ENCODE measurements around the gene OSCAR. TPM values are rescaled to one million over a fixed set of nuclear protein-coding genes. Genes with fewer than 3 reads are reported as not detected.

The OSCAR gene
- polyA plus RNA-seq, 4 donors, result 0.27 to 0.89 (median 0.67) TPM

DNA sequence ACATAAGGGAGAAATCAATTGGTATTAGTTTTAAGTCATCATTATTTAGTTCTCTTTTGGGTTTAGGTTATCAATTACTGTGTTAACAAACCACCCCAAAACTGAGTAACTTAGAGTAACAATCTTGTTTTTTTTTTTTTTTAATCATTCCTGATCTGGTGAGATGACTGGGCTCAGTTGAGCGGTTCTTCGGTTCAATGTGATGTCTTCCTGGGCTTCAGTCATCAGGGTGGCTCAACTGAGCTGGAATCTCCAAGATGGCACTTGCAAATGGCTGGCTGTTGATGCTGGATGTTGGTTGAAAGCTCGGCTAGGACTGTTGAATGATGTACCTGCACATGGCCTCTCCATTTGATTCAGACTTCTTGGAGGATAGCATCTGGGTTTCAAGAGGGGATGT, 16.2 kb downstream of the OSCAR start:
- H3K4me3 ChIP-seq (ENCODE audit: low read depth in 1 of 3, low read length in 3 of 3), result no peak overlapping the region
- FAIRE-seq (no peak), DNase-seq (no peak)
- peaks cover 1 to 5% of the 10 kb centered on the region in 2 donors for H3K9me3 ChIP-seq (ENCODE audit: control insufficient read depth in 2 of 2, insufficient read depth in 1 of 2, low read depth in 1 of 2, low read length in 1 of 2)
- no peaks in the 10 kb centered on the region for H3K36me3 ChIP-seq (ENCODE audit: control insufficient read depth in 3 of 3, insufficient read depth in 2 of 3, low read depth in 1 of 3, low read length in 3 of 3)
- peaks cover 0 to 4% (median 0%) of the 10 kb centered on the region in 3 donors for H3K27me3 ChIP-seq (ENCODE audit: control insufficient read depth in 3 of 3, insufficient read depth in 3 of 3, low read length in 3 of 3)
- H3K27ac ChIP-seq (ENCODE audit: low read depth in 1 of 3, low read length in 2 of 3), result no peak overlapping the region
- 68 to 86% (median 83%) methylated on average over 3 of the region's 3 CpGs for WGBS, 3 donors
- H3K4me1 ChIP-seq (ENCODE audit: control insufficient read depth in 3 of 3, insufficient read depth in 2 of 3, low read depth in 1 of 3, low read length in 2 of 3), result no peaks in the 10 kb centered on the region

GRCh38 chr19:54081032-54081431, 19.6 kb downstream of the OSCAR start, which contains the start of gene TARM1:
TARM1 (minus strand) TSS chr19:54081365; CDS start chr19:54081340, 25 bp downstream.
- FAIRE-seq, result no peak
- peaks cover 0 to 4% (median 0%) of the 10 kb centered on the region in 3 donors for H3K27me3 ChIP-seq (ENCODE audit: control insufficient read depth in 3 of 3, insufficient read depth in 3 of 3, low read length in 3 of 3)
- no peak within 1 kb of the TSS for H3K27ac ChIP-seq (ENCODE audit: low read depth in 1 of 3, low read length in 2 of 3)
- H3K9me3 ChIP-seq (ENCODE audit: control insufficient read depth in 2 of 2, insufficient read depth in 1 of 2, low read depth in 1 of 2, low read length in 1 of 2), result peaks cover 1 to 5% of the 10 kb centered on the region in 2 donors
- DNase-seq, result no peak
- H3K4me1 ChIP-seq (ENCODE audit: control insufficient read depth in 3 of 3, insufficient read depth in 2 of 3, low read depth in 1 of 3, low read length in 2 of 3), result no peaks in the 10 kb centered on the region
- 72 to 88% (median 87%) methylated on average over 7 of the region's 7 CpGs for WGBS, 3 donors
- H3K36me3 ChIP-seq (ENCODE audit: control insufficient read depth in 3 of 3, insufficient read depth in 2 of 3, low read depth in 1 of 3, low read length in 3 of 3), result no peaks in the 10 kb centered on the region
- no peak within 1 kb of the TSS for H3K4me3 ChIP-seq (ENCODE audit: low read depth in 1 of 3, low read length in 3 of 3)

GRCh38 chr19:54077334-54077733, 23.3 kb downstream of the OSCAR start:
- Histone ChIP-seq H3K36me3 (ENCODE audit: control insufficient read depth in 3 of 3, insufficient read depth in 2 of 3, low read depth in 1 of 3, low read length in 3 of 3) (no peaks in the 10 kb centered on the region), H3K9me3 (ENCODE audit: control insufficient read depth in 2 of 2, insufficient read depth in 1 of 2, low read depth in 1 of 2, low read length in 1 of 2) (peaks cover 1 to 5% of the 10 kb centered on the region in 2 donors), H3K27me3 (ENCODE audit: control insufficient read depth in 3 of 3, insufficient read depth in 3 of 3, low read length in 3 of 3) (peaks cover 0 to 4% (median 0%) of the 10 kb centered on the region in 3 donors), H3K4me1 (ENCODE audit: control insufficient read depth in 3 of 3, insufficient read depth in 2 of 3, low read depth in 1 of 3, low read length in 2 of 3) (no peaks in the 10 kb centered on the region), H3K27ac (ENCODE audit: low read depth in 1 of 3, low read length in 2 of 3) (no peak overlapping the region), H3K4me3 (ENCODE audit: low read depth in 1 of 3, low read length in 3 of 3) (no peak overlapping the region)
- WGBS, 3 donors, result 70 to 75% (median 73%) methylated on average over 5 of the region's 5 CpGs
- no peak for DNase-seq
- FAIRE-seq, result no peak

DNA sequence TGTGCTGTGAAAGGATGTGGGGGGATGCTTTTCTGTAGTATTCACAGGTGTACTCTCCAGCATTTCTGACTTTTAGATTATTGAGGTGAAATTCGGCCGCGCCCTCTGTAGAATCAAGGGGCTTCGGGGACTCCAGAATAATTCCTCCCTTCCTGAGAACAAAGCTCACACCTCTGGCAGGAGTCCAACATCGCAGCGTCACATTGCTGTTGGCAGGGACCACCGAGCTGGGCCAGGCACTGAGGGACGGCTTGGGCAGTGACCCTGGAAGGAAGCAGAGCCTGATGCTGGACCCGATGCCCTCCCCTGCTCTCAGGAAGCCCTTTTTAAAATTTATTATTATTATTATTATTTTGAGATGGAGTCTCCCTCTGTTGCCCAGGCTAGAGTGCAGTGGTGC, 25.8 kb downstream of the OSCAR start:
- Histone ChIP-seq H3K4me3 (ENCODE audit: low read depth in 1 of 3, low read length in 3 of 3) (no peak overlapping the region), H3K4me1 (ENCODE audit: control insufficient read depth in 3 of 3, insufficient read depth in 2 of 3, low read depth in 1 of 3, low read length in 2 of 3) (no peaks in the 10 kb centered on the region), H3K36me3 (ENCODE audit: control insufficient read depth in 3 of 3, insufficient read depth in 2 of 3, low read depth in 1 of 3, low read length in 3 of 3) (no peaks in the 10 kb centered on the region), H3K9me3 (ENCODE audit: control insufficient read depth in 2 of 2, insufficient read depth in 1 of 2, low read depth in 1 of 2, low read length in 1 of 2) (peaks cover 0 to under 1% of the 10 kb centered on the region in 2 donors), H3K27ac (ENCODE audit: low read depth in 1 of 3, low read length in 2 of 3) (no peak overlapping the region), H3K27me3 (ENCODE audit: control insufficient read depth in 3 of 3, insufficient read depth in 3 of 3, low read length in 3 of 3) (no peaks in the 10 kb centered on the region)
- 76 to 83% (median 77%) methylated on average over 9 of the region's 9 CpGs for WGBS, 3 donors
- no peak for FAIRE-seq
- DNase-seq, result no peak

DNA sequence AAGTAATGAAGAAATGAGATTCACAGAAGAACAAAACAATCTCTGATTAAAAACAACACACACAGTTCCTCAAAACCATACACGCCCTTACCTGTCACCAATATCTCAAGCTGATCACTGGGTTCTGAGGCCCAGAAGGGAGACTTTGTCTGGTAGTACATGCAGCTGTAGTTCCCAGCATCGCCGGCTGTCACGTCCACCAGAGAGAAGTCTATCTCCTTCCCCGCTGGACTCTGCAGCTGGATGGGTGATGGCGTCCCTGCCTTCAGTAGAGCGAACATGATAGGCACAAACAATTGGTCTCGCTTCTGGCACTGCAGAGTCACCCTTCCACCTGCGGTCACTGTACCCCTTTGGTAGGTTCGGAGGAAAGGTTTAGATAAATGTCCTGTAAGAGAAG, 26.8 kb downstream of the OSCAR start:
- H3K4me3 ChIP-seq (ENCODE audit: low read depth in 1 of 3, low read length in 3 of 3), result no peak overlapping the region
- H3K27me3 ChIP-seq (ENCODE audit: control insufficient read depth in 3 of 3, insufficient read depth in 3 of 3, low read length in 3 of 3), result no peaks in the 10 kb centered on the region
- no peak overlapping the region for H3K27ac ChIP-seq (ENCODE audit: low read depth in 1 of 3, low read length in 2 of 3)
- DNase-seq, result no peak
- H3K4me1 ChIP-seq (ENCODE audit: control insufficient read depth in 3 of 3, insufficient read depth in 2 of 3, low read depth in 1 of 3, low read length in 2 of 3), result no peaks in the 10 kb centered on the region
- no peak for FAIRE-seq
- H3K36me3 ChIP-seq (ENCODE audit: control insufficient read depth in 3 of 3, insufficient read depth in 2 of 3, low read depth in 1 of 3, low read length in 3 of 3), result no peaks in the 10 kb centered on the region
- WGBS, 3 donors, result 87 to 88% (median 87%) methylated on average over 10 of the region's 10 CpGs
- H3K9me3 ChIP-seq (ENCODE audit: control insufficient read depth in 2 of 2, insufficient read depth in 1 of 2, low read depth in 1 of 2, low read length in 1 of 2), result peaks cover 0 to 5% of the 10 kb centered on the region in 2 donors

DNA sequence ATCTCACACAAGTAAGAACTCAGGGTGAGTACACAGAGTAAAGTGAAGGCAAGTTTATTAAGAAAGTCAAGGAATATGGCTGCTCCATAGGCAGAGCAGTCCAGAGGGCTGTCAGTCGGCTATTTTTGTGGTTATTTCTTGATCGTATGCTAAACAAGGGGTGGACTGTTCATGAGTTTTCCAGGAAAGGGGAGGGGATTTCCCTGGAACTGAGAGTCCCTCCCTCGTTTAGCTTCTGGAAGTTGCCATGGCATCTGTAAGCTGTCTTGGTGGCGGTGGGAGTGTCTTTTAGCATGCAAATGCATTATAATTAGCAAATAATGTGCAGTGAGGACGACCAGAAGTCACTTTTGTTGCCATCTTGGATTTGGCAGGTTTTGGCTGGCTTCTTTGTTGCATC, 31.1 kb downstream of the OSCAR start:
- H3K4me3 ChIP-seq (ENCODE audit: low read depth in 1 of 3, low read length in 3 of 3), result no peak overlapping the region
- DNase-seq (no peak), FAIRE-seq (no peak)
- no peaks in the 10 kb centered on the region for H3K27me3 ChIP-seq (ENCODE audit: control insufficient read depth in 3 of 3, insufficient read depth in 3 of 3, low read length in 3 of 3)
- H3K4me1 ChIP-seq (ENCODE audit: control insufficient read depth in 3 of 3, insufficient read depth in 2 of 3, low read depth in 1 of 3, low read length in 2 of 3), result no peaks in the 10 kb centered on the region
- peaks cover 0 to 5% of the 10 kb centered on the region in 2 donors for H3K9me3 ChIP-seq (ENCODE audit: control insufficient read depth in 2 of 2, insufficient read depth in 1 of 2, low read depth in 1 of 2, low read length in 1 of 2)
- 64 to 72% (median 66%) methylated on average over 5 of the region's 5 CpGs for WGBS, 3 donors
- no peaks in the 10 kb centered on the region for H3K36me3 ChIP-seq (ENCODE audit: control insufficient read depth in 3 of 3, insufficient read depth in 2 of 3, low read depth in 1 of 3, low read length in 3 of 3)
- no peak overlapping the region for H3K27ac ChIP-seq (ENCODE audit: low read depth in 1 of 3, low read length in 2 of 3)

- no peak within 1 kb of the TSS for H3K27ac ChIP-seq (ENCODE audit: low read depth in 1 of 3, low read length in 2 of 3)
- H3K4me3 ChIP-seq (ENCODE audit: low read depth in 1 of 3, low read length in 3 of 3), result no peak within 1 kb of the TSS
- H3K9me3 ChIP-seq (ENCODE audit: control insufficient read depth in 2 of 2, insufficient read depth in 1 of 2, low read depth in 1 of 2, low read length in 1 of 2), result no peaks in the 10 kb centered on the region
- no peaks in the 10 kb centered on the region for H3K36me3 ChIP-seq (ENCODE audit: control insufficient read depth in 3 of 3, insufficient read depth in 2 of 3, low read depth in 1 of 3, low read length in 3 of 3)
- H3K4me1 ChIP-seq (ENCODE audit: control insufficient read depth in 3 of 3, insufficient read depth in 2 of 3, low read depth in 1 of 3, low read length in 2 of 3), result no peaks in the 10 kb centered on the region
- no peaks in the 10 kb centered on the region for H3K27me3 ChIP-seq (ENCODE audit: control insufficient read depth in 3 of 3, insufficient read depth in 3 of 3, low read length in 3 of 3)
- DNase-seq (no peak), FAIRE-seq (no peak)
- WGBS, 3 donors, result 75 to 84% (median 82%) methylated on average over 34 of the region's 34 CpGs
Observed at GRCh38 chr19:54063350-54064116, 37.1 kb downstream of the OSCAR start, which contains the start of gene VSTM1. VSTM1 (minus strand) TSS chr19:54063897; CDS start chr19:54063777, 120 bp downstream.

GRCh38 chr19:54062643-54063042, 38.0 kb downstream of the OSCAR start:
- 57 to 62% (median 61%) methylated on average over 9 of the region's 9 CpGs for WGBS, 3 donors
- Histone ChIP-seq H3K9me3 (ENCODE audit: control insufficient read depth in 2 of 2, insufficient read depth in 1 of 2, low read depth in 1 of 2, low read length in 1 of 2) (no peaks in the 10 kb centered on the region), H3K36me3 (ENCODE audit: control insufficient read depth in 3 of 3, insufficient read depth in 2 of 3, low read depth in 1 of 3, low read length in 3 of 3) (no peaks in the 10 kb centered on the region), H3K27ac (ENCODE audit: low read depth in 1 of 3, low read length in 2 of 3) (no peak overlapping the region), H3K4me1 (ENCODE audit: control insufficient read depth in 3 of 3, insufficient read depth in 2 of 3, low read depth in 1 of 3, low read length in 2 of 3) (no peaks in the 10 kb centered on the region), H3K27me3 (ENCODE audit: control insufficient read depth in 3 of 3, insufficient read depth in 3 of 3, low read length in 3 of 3) (no peaks in the 10 kb centered on the region), H3K4me3 (ENCODE audit: low read depth in 1 of 3, low read length in 3 of 3) (no peak overlapping the region)
- DNase-seq (no peak), FAIRE-seq (no peak)

Measured in small intestine (tissue), 7 donors.